CD4-positive, alpha-beta T cell treated with Interleukin-1 beta for 1 hour (primary cell): Measurements from ENCODE around the gene FIGNL2.
"Not testable (repeated sequence)": the region's sequence is repeated elsewhere in the genome, so short reads cannot be mapped to it uniquely, and the experiment has no call there.

Experiments
- DNase-seq, 2 donors: peaks; one replicate each; pipeline ENCODE4 v3.0.0-alpha.2; 2020 to 2022

The FIGNL2 gene

GRCh38 chr12:51848326-51848727, at the start of gene FIGNL2:
TSS of gene FIGNL2 (minus strand) at chr12:51848718. CDS start at chr12:51822413, 26,305 bp downstream.
- DNase-seq, result no peak

DNA sequence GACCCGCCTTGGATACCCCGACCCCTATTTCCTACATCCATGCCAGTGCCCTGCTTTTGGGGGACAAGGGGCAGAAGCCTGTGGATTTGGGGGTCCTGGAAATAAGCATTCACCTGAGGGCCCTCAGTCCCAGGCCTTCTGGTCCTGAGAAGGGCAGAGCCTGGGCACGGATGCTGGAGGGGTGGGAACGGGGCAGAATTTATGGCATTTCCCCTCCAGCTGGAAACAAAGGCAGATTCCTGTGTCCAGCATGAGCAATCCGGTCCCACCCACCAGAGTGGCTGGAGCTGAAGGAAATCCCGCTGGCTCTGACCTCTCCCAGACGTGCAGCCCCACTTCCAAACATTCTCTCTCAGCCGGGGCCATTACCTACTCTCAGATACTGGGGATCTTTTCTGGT, 48.7 kb upstream of the FIGNL2 start:
- DNase-seq, result no peak

GRCh38 chr12:51896236-51896635, 47.7 kb upstream of the FIGNL2 start:
- no peak for DNase-seq

GRCh38 chr12:51895378-51896135, 47.0 kb upstream of the FIGNL2 start:
- DNase-seq, result no peak

DNA sequence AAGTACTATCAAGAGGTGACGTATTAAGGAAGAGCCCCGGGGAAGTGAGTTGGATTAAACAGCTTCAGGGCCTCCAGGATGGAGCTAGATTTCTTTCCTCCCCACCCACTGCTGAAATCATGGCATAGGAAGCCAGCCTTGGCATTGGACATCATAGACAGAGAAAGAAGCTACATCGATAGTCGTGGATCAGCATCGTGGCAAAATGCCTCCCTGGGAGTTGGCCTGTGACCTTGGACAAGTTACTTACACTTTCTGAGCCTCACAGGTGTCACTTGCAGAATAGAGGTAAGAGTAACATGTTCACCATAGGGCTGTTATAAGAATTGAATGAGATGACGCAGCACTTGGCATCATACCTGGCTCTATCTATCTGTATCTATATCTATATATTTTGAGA, 45.3 kb upstream of the FIGNL2 start:
- no peak for DNase-seq

GRCh38 chr12:51891843-51892242, 43.3 kb upstream of the FIGNL2 start:
- no peak for DNase-seq

GRCh38 chr12:51890511-51891171, 42.1 kb upstream of the FIGNL2 start:
- DNase-seq, result no peak

DNA sequence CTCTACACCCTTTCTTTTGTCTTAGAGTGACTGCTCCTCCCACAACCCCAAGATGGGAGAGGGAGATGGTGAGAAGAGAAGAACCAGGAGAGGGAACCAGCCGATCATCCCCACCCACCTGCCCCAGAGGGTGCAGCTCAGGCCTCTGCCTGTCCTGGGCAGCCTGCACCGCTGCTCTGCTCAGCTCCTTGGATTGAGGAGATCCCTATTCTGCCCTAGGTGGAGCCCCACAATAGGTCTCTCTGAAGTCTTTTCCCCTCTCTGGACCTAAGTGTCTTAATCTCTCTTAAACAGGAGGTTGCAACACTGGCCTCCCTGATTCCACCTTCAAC, 41.6 kb upstream of the FIGNL2 start:
- DNase-seq, result no peak

DNA sequence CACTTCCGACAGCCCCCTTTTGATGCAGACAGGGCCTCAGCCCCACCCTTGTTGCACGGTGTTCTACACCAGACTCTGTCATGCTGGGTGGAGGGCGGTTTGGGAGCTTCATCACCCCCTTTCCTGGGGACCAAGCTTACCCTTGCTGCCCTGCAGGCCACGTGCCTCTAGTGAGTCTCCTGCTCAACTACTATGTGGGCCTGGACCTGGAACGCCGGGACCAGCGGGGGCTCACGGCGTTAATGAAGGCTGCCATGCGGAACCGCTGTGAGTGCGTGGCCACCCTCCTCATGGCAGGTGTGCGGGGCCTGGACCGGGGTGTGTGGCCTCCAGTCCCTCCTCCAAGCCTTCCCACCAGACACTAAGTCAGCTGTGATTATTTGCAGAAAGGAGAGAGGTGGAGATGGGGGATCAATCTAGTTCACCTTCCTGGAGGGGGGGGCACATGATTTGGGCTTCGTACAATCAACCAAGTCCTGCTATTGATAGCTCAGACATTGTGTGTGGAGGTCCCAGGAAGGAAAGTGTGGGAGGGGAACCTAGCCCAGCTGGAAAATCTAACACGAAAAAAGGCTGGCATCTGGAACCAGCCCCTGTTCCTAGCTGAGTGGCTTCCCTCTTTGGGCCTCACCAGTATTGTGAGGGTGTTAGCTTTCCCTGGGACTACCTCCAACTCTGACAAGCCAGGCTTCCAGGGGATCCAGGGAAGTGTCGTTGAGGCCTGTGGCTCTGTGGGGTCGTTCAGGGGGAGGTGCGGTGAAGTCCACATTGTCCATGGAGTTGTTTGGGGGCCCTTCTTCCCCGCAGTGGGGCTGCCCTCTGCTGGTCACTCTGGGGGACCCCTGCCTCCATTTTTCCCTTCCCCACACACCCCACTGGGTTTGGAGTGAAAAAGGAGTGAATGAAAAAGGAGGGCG, 41.0 kb upstream of the FIGNL2 start:
- DNase-seq, result no peak

GRCh38 chr12:51888316-51889215, 40.0 kb upstream of the FIGNL2 start:
- DNase-seq, result no peak

DNA sequence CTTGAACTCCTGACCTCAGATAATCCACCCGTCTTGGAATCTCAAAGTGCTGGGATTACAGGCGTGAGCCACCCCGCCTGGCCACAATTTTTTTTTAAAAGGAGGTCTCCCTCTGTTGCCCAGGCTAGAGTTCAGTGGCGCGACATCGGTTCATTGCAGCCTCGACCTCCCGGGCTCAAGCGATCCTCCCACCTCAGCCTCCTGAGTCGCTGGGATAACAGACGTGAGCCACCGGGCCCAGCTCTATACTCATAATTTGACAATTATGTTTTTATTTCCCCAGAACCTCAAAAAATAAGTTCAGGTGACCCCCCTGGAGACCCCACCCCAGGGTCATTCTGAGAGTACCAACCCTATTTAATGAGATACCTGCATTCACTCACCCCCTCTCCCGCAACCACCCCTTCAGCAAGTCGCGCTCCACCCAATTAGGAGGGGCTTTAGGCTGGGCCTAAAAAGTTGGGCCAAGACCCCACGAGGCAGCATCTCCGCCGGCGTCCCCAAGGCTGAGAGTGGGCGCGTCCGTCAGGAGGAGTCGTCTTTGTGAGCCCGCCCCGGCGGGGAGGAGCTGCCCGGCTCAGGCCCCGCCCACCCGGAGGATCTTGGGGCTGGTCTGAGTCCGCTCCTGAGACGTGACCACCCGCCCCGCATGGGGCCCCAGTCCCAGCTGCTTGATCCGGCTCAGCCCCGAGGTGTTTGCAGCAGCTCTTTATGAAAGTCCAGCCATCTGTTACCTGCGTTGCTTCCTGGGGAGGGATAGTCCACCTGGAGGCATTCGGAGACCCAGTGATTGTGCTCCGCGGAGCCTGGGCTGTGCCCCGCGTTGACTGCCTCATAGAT, 39.2 kb upstream of the FIGNL2 start, which contains the start of gene ANKRD33:
ANKRD33 (plus strand) TSS at position 628 of the 840 bp plus-strand sequence; CDS start at position 712, 84 bp downstream.
- DNase-seq, result peak in 1 of 2 donors; percentile 20

- DNase-seq, result peak; percentile 51 to 77
These were observed 37.6 kb upstream of the FIGNL2 start for GRCh38 chr12:51886021-51886710.

- DNase-seq, result not testable (repeated sequence)
These were observed 36.9 kb upstream of the FIGNL2 start for GRCh38 chr12:51885294-51886020.

GRCh38 chr12:51884676-51885229, 36.2 kb upstream of the FIGNL2 start:
- DNase-seq, result no peak

GRCh38 chr12:51883998-51884675, 35.6 kb upstream of the FIGNL2 start:
- DNase-seq, result no peak

GRCh38 chr12:51883295-51883694, 34.8 kb upstream of the FIGNL2 start:
- DNase-seq, result no peak

- DNase-seq, result no peak
These were observed 30.6 kb upstream of the FIGNL2 start for GRCh38 chr12:51879102-51879501.

GRCh38 chr12:51874486-51874885, 26.0 kb upstream of the FIGNL2 start:
- no peak for DNase-seq

DNA sequence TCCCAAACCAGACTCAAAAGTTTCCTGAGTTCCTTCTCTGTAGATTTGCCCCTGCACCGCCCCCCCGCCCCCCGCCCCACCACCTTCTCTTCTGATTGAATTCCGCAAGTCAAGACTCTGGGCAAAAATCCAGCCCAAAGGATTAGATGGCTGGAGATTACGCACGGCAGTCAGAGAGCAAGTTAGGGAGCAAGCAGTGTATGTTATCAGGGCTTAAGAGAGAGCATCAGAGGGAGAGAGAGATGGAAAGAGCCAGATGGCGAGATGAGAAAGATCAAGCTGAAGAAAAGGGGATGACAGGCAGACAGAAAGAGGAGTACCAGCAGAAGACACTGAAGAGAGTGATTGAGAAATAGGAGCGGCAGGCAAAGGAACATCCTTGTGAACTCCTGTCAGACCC, 25.5 kb upstream of the FIGNL2 start:
- DNase-seq, result no peak
